ENCODE measurements around the gene KIF18A. TPM values are rescaled to one million over a fixed set of nuclear protein-coding genes. Genes with fewer than 3 reads are reported as not detected.

KIF18A gene
- 24.7 TPM for polyA plus RNA-seq (2013, experiment 1 of 2)
- polyA plus RNA-seq (2013, experiment 2 of 2), result 25.4 TPM

GRCh38 chr11:28107750-28108618, at the start of gene KIF18A, which contains the start of gene METTL15:
KIF18A (minus strand) TSS chr11:28108156; CDS start chr11:28097947, 10,209 bp downstream.
METTL15 (plus strand) TSS chr11:28108388; CDS start chr11:28113335, 4,947 bp downstream.
- Histone ChIP-seq H3K18ac (ENCODE audit: low read length) (peak within 1 kb of the TSS; percentile 16), H3K4me1 (ENCODE audit: control insufficient read depth in 2 of 2, insufficient read depth in 1 of 2, low read depth in 1 of 2, low read length in 2 of 2) (peaks cover 2 to 13% of the 10 kb centered on the region in 2 donors), H2AFZ (ENCODE audit: low read length) (peak within 1 kb of the TSS; percentile 86), H3K27me3 (ENCODE audit: control insufficient read depth in 3 of 3, insufficient read depth in 3 of 3, low read depth in 1 of 3, low read length in 3 of 3) (no peaks in the 10 kb centered on the region), H3K14ac (ENCODE audit: low read length) (no peak within 1 kb of the TSS), H3K4ac (ENCODE audit: low read length) (no peak within 1 kb of the TSS), H3K9me3 (replicated peaks in 1 of 2; ENCODE audit: control insufficient read depth in 2 of 2, insufficient read depth in 1 of 2, low read depth in 1 of 2, low read length in 2 of 2) (no peaks in the 10 kb centered on the region), H3K9ac (ENCODE audit: low read depth, low read length, poor library complexity) (no peak within 1 kb of the TSS), H4K8ac (ENCODE audit: low read depth, low read length) (no peak within 1 kb of the TSS), H4K91ac (ENCODE audit: low read depth, low read length, poor library complexity) (no peak within 1 kb of the TSS), H3K36me3 (replicated peaks in 1 of 2; ENCODE audit: control insufficient read depth in 2 of 2, insufficient read depth in 2 of 2, low read length in 2 of 2) (peaks cover 0 to 18% of the 10 kb centered on the region in 2 donors), H3K79me1 (ENCODE audit: low read depth, low read length) (no peaks in the 10 kb centered on the region), H3K4me2 (ENCODE audit: insufficient read depth, low read length, poor library complexity, severe bottlenecking) (peak within 1 kb of the TSS; percentile 58), H2BK5ac (ENCODE audit: low read length) (no peak within 1 kb of the TSS), H2BK12ac (ENCODE audit: low read length) (no peak within 1 kb of the TSS), H2BK15ac (ENCODE audit: low read length) (no peak within 1 kb of the TSS), H3K4me3 (ENCODE audit: low read length in 2 of 2) (peak within 1 kb of the TSS; percentile 68 to 90), H3K23ac (ENCODE audit: low read depth, low read length, poor library complexity) (no peak within 1 kb of the TSS), H2BK120ac (ENCODE audit: low read depth, low read length) (no peak within 1 kb of the TSS), H3K27ac (replicated peaks; ENCODE audit: low read length) (peak within 1 kb of the TSS; percentile 66), H2AK5ac (ENCODE audit: low read depth, low read length) (no peak within 1 kb of the TSS)
- DNase-seq (ENCODE audit: low spot score), result peak; percentile 97
- WGBS, 2 donors (ENCODE audit: extremely low coverage in 2 of 2, insufficient read length in 2 of 2, insufficient replicate concordance in 1 of 2), result no CpG with 5 or more reads among the region's 38 CpGs

DNA sequence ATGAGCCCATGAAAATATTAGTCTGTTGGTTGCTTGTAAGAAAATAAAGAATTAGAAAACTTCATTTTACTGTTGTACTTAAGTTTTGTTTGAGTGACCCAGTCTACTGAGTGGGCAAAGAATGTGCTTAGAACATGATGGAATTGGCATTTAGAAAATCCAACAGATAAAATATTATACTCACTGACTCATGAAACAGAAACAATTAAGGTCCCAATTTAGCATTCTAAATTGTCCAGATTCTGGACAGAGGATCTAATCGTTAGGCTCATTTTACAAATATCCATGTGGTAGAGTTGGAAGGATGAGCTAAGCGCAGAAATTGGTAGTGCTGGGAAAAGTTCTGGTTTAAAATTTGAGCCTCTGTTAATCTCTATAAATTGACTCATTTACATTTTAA, 45.6 kb upstream of the KIF18A start:
- Histone ChIP-seq H3K18ac (ENCODE audit: low read length) (no peak overlapping the region), H4K8ac (ENCODE audit: low read depth, low read length) (no peak overlapping the region), H3K14ac (ENCODE audit: low read length) (no peak overlapping the region), H2BK5ac (ENCODE audit: low read length) (no peak overlapping the region), H3K27ac (replicated peaks; ENCODE audit: low read length) (no peak overlapping the region), H2AFZ (ENCODE audit: low read length) (no peak overlapping the region), H3K79me1 (ENCODE audit: low read depth, low read length) (no peaks in the 10 kb centered on the region), H2BK12ac (ENCODE audit: low read length) (no peak overlapping the region), H3K9me3 (replicated peaks in 1 of 2; ENCODE audit: control insufficient read depth in 2 of 2, insufficient read depth in 1 of 2, low read depth in 1 of 2, low read length in 2 of 2) (no peaks in the 10 kb centered on the region), H2BK15ac (ENCODE audit: low read length) (no peak overlapping the region), H3K4me1 (ENCODE audit: control insufficient read depth in 2 of 2, insufficient read depth in 1 of 2, low read depth in 1 of 2, low read length in 2 of 2) (no peaks in the 10 kb centered on the region), H3K4me3 (ENCODE audit: low read length in 2 of 2) (no peak overlapping the region), H3K23ac (ENCODE audit: low read depth, low read length, poor library complexity) (no peak overlapping the region), H3K9ac (ENCODE audit: low read depth, low read length, poor library complexity) (no peak overlapping the region), H3K4me2 (ENCODE audit: insufficient read depth, low read length, poor library complexity, severe bottlenecking) (no peak overlapping the region), H4K91ac (ENCODE audit: low read depth, low read length, poor library complexity) (no peak overlapping the region), H3K27me3 (ENCODE audit: control insufficient read depth in 3 of 3, insufficient read depth in 3 of 3, low read depth in 1 of 3, low read length in 3 of 3) (no peaks in the 10 kb centered on the region), H2BK120ac (ENCODE audit: low read depth, low read length) (no peak overlapping the region), H2AK5ac (ENCODE audit: low read depth, low read length) (no peak overlapping the region), H3K36me3 (replicated peaks in 1 of 2; ENCODE audit: control insufficient read depth in 2 of 2, insufficient read depth in 2 of 2, low read length in 2 of 2) (peaks cover 11 to 25% of the 10 kb centered on the region in 2 donors), H3K4ac (ENCODE audit: low read length) (no peak overlapping the region)
- no CpG with 5 or more reads among the region's 2 CpGs for WGBS, 2 donors (ENCODE audit: extremely low coverage in 2 of 2, insufficient read length in 2 of 2, insufficient replicate concordance in 1 of 2)
- DNase-seq (ENCODE audit: low spot score), result no peak

DNA sequence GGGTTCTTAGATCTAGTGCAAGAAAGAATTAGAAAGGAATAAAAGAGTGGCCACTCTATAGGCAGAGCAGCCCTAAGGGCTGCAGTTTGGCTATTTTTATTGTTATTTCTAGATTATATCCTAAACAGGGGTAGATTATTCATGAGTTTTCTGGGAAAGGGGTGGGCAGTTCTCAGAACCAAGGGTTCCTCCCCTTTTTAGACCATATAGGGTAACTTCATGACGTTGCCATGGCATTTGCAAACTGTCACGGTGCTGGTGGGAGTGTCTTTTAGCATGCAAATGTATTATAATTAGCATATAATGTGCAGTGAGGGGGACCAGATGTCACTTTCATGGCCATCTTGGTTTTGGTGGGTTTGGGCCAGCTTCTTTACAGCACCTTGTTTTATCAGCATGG, 44.8 kb upstream of the KIF18A start:
- H3K4ac ChIP-seq (ENCODE audit: low read length), result no peak overlapping the region
- H3K79me1 ChIP-seq (ENCODE audit: low read depth, low read length), result no peaks in the 10 kb centered on the region
- no peak overlapping the region for H2BK5ac ChIP-seq (ENCODE audit: low read length)
- H3K18ac ChIP-seq (ENCODE audit: low read length), result no peak overlapping the region
- H3K27ac ChIP-seq (replicated peaks; ENCODE audit: low read length), result no peak overlapping the region
- no peak overlapping the region for H2BK120ac ChIP-seq (ENCODE audit: low read depth, low read length)
- H2AK5ac ChIP-seq (ENCODE audit: low read depth, low read length), result no peak overlapping the region
- no peaks in the 10 kb centered on the region for H3K9me3 ChIP-seq (replicated peaks in 1 of 2; ENCODE audit: control insufficient read depth in 2 of 2, insufficient read depth in 1 of 2, low read depth in 1 of 2, low read length in 2 of 2)
- no CpG with 5 or more reads among the region's 2 CpGs for WGBS, 2 donors (ENCODE audit: extremely low coverage in 2 of 2, insufficient read length in 2 of 2, insufficient replicate concordance in 1 of 2)
- H2AFZ ChIP-seq (ENCODE audit: low read length), result no peak overlapping the region
- no peak overlapping the region for H4K91ac ChIP-seq (ENCODE audit: low read depth, low read length, poor library complexity)
- no peak overlapping the region for H3K14ac ChIP-seq (ENCODE audit: low read length)
- H3K4me1 ChIP-seq (ENCODE audit: control insufficient read depth in 2 of 2, insufficient read depth in 1 of 2, low read depth in 1 of 2, low read length in 2 of 2), result no peaks in the 10 kb centered on the region
- peaks cover 6 to 17% of the 10 kb centered on the region in 2 donors for H3K36me3 ChIP-seq (replicated peaks in 1 of 2; ENCODE audit: control insufficient read depth in 2 of 2, insufficient read depth in 2 of 2, low read length in 2 of 2)
- H2BK12ac ChIP-seq (ENCODE audit: low read length), result no peak overlapping the region
- H3K4me3 ChIP-seq (ENCODE audit: low read length in 2 of 2), result no peak overlapping the region
- no peaks in the 10 kb centered on the region for H3K27me3 ChIP-seq (ENCODE audit: control insufficient read depth in 3 of 3, insufficient read depth in 3 of 3, low read depth in 1 of 3, low read length in 3 of 3)
- H4K8ac ChIP-seq (ENCODE audit: low read depth, low read length), result no peak overlapping the region
- H3K4me2 ChIP-seq (ENCODE audit: insufficient read depth, low read length, poor library complexity, severe bottlenecking), result no peak overlapping the region
- no peak overlapping the region for H3K9ac ChIP-seq (ENCODE audit: low read depth, low read length, poor library complexity)
- DNase-seq (ENCODE audit: low spot score), result no peak
- H2BK15ac ChIP-seq (ENCODE audit: low read length), result no peak overlapping the region
- no peak overlapping the region for H3K23ac ChIP-seq (ENCODE audit: low read depth, low read length, poor library complexity)

DNA sequence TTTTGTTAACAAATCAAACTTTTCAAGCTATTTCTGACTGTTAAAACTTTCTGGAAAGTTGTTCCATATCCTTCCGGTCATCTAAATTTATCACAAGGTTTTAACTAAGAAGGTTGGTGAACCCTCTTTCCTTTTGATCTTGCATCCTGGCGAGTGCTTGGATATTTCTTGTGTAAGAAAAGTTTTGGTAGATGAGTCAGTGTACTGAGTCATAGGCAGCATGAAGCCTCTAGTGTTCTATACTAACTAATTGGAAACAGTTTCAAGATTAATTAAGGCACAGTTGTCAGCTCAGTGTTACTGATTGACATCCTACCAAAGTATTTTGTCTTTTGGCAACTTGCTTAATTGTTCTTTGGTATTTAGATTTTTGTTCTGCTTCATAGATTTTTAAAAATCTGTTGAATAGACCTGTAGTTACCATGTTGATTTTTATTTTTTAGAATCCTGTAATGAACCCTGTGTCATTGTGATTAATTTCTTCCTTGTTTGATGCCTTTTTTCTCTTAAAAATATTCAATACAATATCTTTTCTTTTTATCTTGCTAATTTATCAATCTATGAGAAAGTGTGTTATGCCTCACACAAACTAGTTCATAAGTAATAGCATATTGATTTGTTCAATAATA, 38.3 kb upstream of the KIF18A start:
- peak; percentile 14 for DNase-seq (ENCODE audit: low spot score)
- H3K9ac ChIP-seq (ENCODE audit: low read depth, low read length, poor library complexity), result no peak overlapping the region
- H2BK12ac ChIP-seq (ENCODE audit: low read length), result no peak overlapping the region
- WGBS, 2 donors (ENCODE audit: extremely low coverage in 2 of 2, insufficient read length in 2 of 2, insufficient replicate concordance in 1 of 2), result no CpG with 5 or more reads among the region's 2 CpGs
- no peak overlapping the region for H3K4ac ChIP-seq (ENCODE audit: low read length)
- no peak overlapping the region for H2BK15ac ChIP-seq (ENCODE audit: low read length)
- no peak overlapping the region for H2AK5ac ChIP-seq (ENCODE audit: low read depth, low read length)
- no peak overlapping the region for H3K14ac ChIP-seq (ENCODE audit: low read length)
- H3K4me3 ChIP-seq (ENCODE audit: low read length in 2 of 2), result no peak overlapping the region
- peaks cover 2 to 3% of the 10 kb centered on the region in 2 donors for H3K4me1 ChIP-seq (ENCODE audit: control insufficient read depth in 2 of 2, insufficient read depth in 1 of 2, low read depth in 1 of 2, low read length in 2 of 2)
- no peak overlapping the region for H3K4me2 ChIP-seq (ENCODE audit: insufficient read depth, low read length, poor library complexity, severe bottlenecking)
- H4K8ac ChIP-seq (ENCODE audit: low read depth, low read length), result no peak overlapping the region
- no peaks in the 10 kb centered on the region for H3K79me1 ChIP-seq (ENCODE audit: low read depth, low read length)
- no peaks in the 10 kb centered on the region for H3K27me3 ChIP-seq (ENCODE audit: control insufficient read depth in 3 of 3, insufficient read depth in 3 of 3, low read depth in 1 of 3, low read length in 3 of 3)
- H2AFZ ChIP-seq (ENCODE audit: low read length), result no peak overlapping the region
- no peak overlapping the region for H3K23ac ChIP-seq (ENCODE audit: low read depth, low read length, poor library complexity)
- no peak overlapping the region for H3K18ac ChIP-seq (ENCODE audit: low read length)
- H2BK5ac ChIP-seq (ENCODE audit: low read length), result no peak overlapping the region
- no peaks in the 10 kb centered on the region for H3K9me3 ChIP-seq (replicated peaks in 1 of 2; ENCODE audit: control insufficient read depth in 2 of 2, insufficient read depth in 1 of 2, low read depth in 1 of 2, low read length in 2 of 2)
- no peak overlapping the region for H2BK120ac ChIP-seq (ENCODE audit: low read depth, low read length)
- no peak overlapping the region for H3K27ac ChIP-seq (replicated peaks; ENCODE audit: low read length)
- H4K91ac ChIP-seq (ENCODE audit: low read depth, low read length, poor library complexity), result no peak overlapping the region
- H3K36me3 ChIP-seq (replicated peaks in 1 of 2; ENCODE audit: control insufficient read depth in 2 of 2, insufficient read depth in 2 of 2, low read length in 2 of 2), result no peaks in the 10 kb centered on the region

All from neuronal stem cell (in vitro differentiated cells).